ENCODE data around the gene RBCK1.

RBCK1 gene

DNA sequence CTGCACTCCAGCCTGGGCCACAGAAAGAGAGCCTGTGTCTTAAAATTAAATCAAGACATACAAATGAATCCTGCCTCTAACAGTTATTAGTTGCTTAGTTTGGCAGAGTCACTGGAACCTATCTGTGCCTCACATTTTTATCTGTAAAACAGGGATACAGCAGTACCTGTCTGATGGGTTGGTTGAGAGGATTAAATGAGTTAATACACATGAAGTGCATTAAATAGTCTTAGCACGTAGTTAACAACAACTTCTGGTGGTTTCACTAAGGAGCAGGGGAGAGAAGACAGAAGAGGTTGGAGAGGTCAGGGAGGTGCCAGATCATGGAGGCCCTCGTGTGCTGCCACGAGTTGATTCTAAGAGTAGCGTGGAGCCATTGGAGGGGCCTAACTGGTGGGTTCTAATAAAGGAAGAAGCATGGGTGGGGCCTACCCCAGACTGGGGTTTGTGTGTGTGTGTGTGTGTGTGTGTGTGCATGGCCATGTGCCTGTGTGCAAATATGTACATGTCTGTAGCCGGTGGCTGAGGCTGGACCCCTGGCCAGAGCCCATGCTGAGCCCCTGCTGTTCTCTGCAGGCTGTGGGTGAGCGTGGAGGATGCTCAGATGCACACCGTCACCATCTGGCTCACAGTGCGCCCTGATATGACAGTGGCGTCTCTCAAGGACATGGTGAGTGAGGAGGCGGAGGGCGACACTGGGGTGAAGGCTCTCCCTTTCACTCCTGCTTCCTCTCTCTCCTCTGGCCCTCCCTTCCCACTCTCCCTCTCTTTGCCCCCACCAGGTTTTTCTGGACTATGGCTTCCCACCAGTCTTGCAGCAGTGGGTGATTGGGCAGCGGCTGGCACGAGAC, 9.1 kb downstream of the RBCK1 start:
- DNase-seq (ENCODE audit: low read depth in 2 of 3, low spot score in 2 of 3) = no peak

- DNase-seq (ENCODE audit: low read depth in 2 of 3, low spot score in 2 of 3) = no peak
Observed at GRCh38 chr20:417801-418342, 9.8 kb downstream of the RBCK1 start.

DNA sequence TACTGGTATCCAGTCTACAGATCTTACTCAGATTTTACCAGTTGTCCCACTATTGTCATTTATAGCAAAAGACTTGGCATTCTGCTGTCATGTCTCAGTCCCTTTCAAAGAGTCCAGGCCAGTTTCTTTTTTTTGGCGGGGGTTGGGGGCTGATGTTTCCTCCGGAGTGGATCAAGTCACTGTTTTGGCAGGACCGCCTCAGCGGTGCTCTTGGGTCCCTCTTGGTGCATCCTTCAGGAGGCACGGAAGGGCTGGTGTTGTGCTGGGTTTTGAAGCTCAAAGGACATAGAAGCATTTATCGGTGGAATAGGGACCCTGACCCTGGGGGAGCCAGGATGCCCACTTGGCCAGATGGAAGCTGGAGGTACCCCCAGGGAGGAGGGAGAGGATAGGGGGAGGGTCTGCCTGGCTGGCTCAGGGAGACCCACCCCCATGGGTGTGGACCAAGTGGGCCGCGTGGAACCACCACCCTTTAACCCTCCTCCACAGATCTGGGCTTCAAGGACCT, 10.8 kb downstream of the RBCK1 start:
- no peak for DNase-seq (ENCODE audit: low read depth in 2 of 3, low spot score in 2 of 3)

GRCh38 chr20:419556-420165, 11.6 kb downstream of the RBCK1 start:
- DNase-seq (ENCODE audit: low read depth in 2 of 3, low spot score in 2 of 3) = no peak

DNA sequence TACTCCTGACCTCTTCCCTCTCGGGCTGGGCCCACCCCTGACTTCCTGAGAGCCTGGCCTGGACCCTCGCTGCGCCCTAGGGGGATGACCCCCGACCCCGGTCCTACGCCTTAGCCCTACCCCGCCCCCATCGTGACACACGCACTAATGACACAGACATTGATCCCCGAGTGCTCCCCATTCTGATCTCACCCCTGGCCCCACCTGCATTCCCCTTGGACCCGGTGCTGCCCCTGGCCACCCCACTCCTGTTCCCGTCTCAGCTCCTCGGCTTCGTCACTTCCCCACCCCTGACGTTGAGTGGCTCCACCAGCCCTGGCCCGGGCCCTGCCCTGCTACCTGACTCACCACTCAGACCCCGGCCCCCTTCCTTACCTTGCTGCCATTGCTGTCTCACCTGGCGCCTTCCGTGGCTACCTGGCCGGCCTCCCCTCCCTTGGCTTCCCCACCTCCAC, 12.1 kb downstream of the RBCK1 start:
- no peak for DNase-seq (ENCODE audit: low read depth in 2 of 3, low spot score in 2 of 3)

- no peak for DNase-seq (ENCODE audit: low read depth in 2 of 3, low spot score in 2 of 3)
Observed at GRCh38 chr20:420721-421574, 12.8 kb downstream of the RBCK1 start.

DNA sequence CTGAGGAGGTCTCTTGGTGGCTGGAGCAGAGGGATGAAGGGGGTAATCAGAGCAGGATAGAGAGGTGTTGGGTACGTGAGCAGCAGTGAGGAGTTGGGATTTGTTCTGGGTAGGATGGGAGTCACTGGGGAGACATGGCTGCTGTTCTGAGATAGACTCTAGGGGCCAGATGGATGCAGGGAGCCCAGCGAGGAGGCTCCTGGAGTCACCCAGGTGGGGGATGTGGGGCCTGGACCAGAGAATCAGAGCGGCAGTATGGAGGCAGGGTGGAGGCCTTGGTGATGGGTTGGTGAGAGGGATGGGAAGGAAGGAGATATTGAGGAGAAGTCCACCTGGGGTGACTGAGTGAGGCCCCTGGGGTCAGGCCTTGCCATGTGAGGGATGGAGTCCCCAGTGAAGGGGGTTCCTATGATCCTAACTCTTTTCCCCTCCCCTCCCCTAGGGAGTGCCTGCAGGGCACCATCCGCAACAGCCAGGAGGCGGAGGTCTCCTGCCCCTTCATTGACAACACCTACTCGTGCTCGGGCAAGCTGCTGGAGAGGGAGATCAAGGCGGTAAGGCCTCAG, 13.7 kb downstream of the RBCK1 start:
- DNase-seq (ENCODE audit: low read depth in 2 of 3, low spot score in 2 of 3) = no peak

- no peak for DNase-seq (ENCODE audit: low read depth in 2 of 3, low spot score in 2 of 3)
Observed at GRCh38 chr20:426566-426965, 18.5 kb downstream of the RBCK1 start.

- DNase-seq (ENCODE audit: low read depth in 2 of 3, low spot score in 2 of 3) = no peak
Observed at GRCh38 chr20:427401-427800, 19.3 kb downstream of the RBCK1 start.

GRCh38 chr20:427849-428657, 20.0 kb downstream of the RBCK1 start:
- no peak for DNase-seq (ENCODE audit: low read depth in 2 of 3, low spot score in 2 of 3)

DNA sequence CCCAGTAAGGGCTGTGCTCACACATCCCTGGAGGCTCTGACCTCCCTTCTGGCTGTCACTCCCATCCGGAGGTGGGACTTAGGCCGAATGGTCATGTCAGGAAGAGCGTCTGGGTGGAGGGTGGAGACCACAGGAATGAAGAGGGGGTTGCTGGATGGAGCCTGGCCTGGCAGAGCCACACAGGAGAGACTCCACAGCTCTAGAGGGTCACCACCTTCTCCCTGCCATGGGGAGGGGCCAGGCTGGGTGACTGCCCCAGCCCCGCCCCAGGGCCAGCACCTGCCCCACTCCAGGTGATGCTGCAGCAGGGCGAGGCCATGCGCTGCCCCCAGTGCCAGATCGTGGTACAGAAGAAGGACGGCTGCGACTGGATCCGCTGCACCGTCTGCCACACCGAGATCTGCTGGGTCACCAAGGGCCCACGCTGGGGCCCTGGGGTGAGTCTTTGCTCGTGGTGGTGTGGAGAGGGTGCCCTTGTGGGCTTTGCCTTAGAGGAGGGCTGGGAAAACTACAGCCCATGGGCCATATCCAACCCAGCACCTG, 20.6 kb downstream of the RBCK1 start:
- no peak for DNase-seq (ENCODE audit: low read depth in 2 of 3, low spot score in 2 of 3)

GRCh38 chr20:430091-430999, 22.2 kb downstream of the RBCK1 start:
- no peak for DNase-seq (ENCODE audit: low read depth in 2 of 3, low spot score in 2 of 3)

- DNase-seq (ENCODE audit: low read depth in 2 of 3, low spot score in 2 of 3) = no peak
Observed at GRCh38 chr20:431012-431904, 23.2 kb downstream of the RBCK1 start.

GRCh38 chr20:432208-432607, 24.1 kb downstream of the RBCK1 start:
- DNase-seq (ENCODE audit: low read depth in 2 of 3, low spot score in 2 of 3) = no peak

- DNase-seq (ENCODE audit: low read depth in 2 of 3, low spot score in 2 of 3) = no peak
Observed at GRCh38 chr20:432677-433299, 24.7 kb downstream of the RBCK1 start.

DNA sequence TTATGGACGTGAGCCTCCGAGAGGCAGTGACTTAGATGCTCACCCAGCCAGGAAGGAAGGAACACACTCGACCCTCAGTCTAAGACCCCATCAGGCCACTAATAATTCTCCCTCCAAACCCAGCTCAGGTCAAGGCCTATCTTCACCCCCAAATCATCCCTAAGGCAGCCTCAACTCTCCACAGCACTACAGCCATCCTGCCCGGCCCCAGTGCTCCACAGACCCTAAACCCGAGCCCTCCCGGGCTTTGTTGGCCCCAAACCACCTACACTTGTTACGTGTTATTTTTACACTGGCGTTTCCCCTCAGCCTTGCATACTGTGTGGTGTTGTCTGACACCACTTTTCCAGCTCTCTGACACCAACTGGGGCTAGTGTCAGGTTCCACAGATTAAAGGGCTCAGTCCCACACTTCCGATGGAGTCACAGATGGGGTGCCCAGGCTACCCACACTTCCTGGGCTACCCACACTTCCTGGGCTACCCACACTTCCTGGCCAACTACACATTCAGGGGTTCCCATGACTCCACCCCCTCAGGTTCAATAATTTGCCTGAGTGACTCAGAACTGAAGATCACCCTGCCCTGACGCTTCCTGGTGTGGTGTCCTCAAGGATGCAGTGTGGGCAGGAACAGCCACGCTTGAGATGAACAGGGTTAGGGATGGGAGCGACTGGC, 25.3 kb downstream of the RBCK1 start:
- peak; percentile 32 to 72 (median 38) for DNase-seq (ENCODE audit: low read depth in 2 of 3, low spot score in 2 of 3)

- no peak for DNase-seq (ENCODE audit: low read depth in 2 of 3, low spot score in 2 of 3)
Observed at GRCh38 chr20:434221-434620, 26.1 kb downstream of the RBCK1 start.
